H1 (cell line): Measurements from ENCODE around the gene TAS2R30. TPM values are rescaled to one million over a fixed set of nuclear protein-coding genes. Genes with fewer than 3 reads are reported as not detected.

Source experiments
- CTCF ChIA-PET: fragments of 300-600 bp; sonication (Branson Sonifier 250); formaldehyde crosslinking; loops from one replicate; lab custom pipeline; 2021; ENCODE audit not compliant: partially characterized antibody; lab: Charles Lee
- POLR2A ChIA-PET: fragments of 300-600 bp; sonication (Branson Sonifier 250); formaldehyde crosslinking; loops from one replicate; lab custom pipeline; 2021; ENCODE audit warnings: inconsistent platforms; ENCODE audit not compliant: partially characterized antibody; lab: Charles Lee
- DNase-seq, 2 experiments: peaks; one replicate each; pipeline versions ENCODE4 v3.0.0 to v3.0.0-alpha.2; 2010 to 2022; ENCODE audit warnings: low spot score in 2 of 2, low read depth in 1 of 2, mixed read lengths in 1 of 2
- FAIRE-seq: peaks from 2 replicates; lab custom pipeline; 2011; peaks lifted over from hg19 to GRCh38; lab: Jason Lieb, UNC
- H2AFZ ChIP-seq: 2 replicates; pipeline ENCODE4 v1.8.1; 2012; ENCODE audit warnings: low read length, inconsistent platforms
- H2AK5ac ChIP-seq: 2 replicates; pipeline ENCODE4 v1.6.1; 2013; ENCODE audit warnings: low read depth, low read length
- H2BK120ac ChIP-seq: replicated peaks from 2 replicates; pipeline ENCODE3; 2013; ENCODE audit warnings: low read depth, low read length, inconsistent platforms
- H2BK12ac ChIP-seq: 2 replicates; pipeline ENCODE4 v1.6.1; 2013; ENCODE audit warnings: low read depth, low read length
- H2BK15ac ChIP-seq: 2 replicates; pipeline ENCODE4 v1.6.1; 2013; ENCODE audit warnings: low read length
- H2BK20ac ChIP-seq: 2 replicates; pipeline ENCODE4 v1.6.1; 2013; ENCODE audit warnings: low read length
- H2BK5ac ChIP-seq: 2 replicates; pipeline ENCODE4 v1.6.1; 2013; ENCODE audit warnings: low read depth, low read length
- H3K14ac ChIP-seq: 2 replicates; pipeline ENCODE4 v1.6.1; 2013; ENCODE audit warnings: inconsistent platforms; ENCODE audit not compliant: insufficient read length
- H3K18ac ChIP-seq: 2 replicates; pipeline ENCODE4 v1.6.1; 2013; ENCODE audit warnings: low read length; ENCODE audit errors: extremely low read depth
- H3K23ac ChIP-seq: 2 replicates; pipeline ENCODE4 v1.6.1; 2013; ENCODE audit warnings: inconsistent platforms; ENCODE audit not compliant: insufficient read length
- H3K23me2 ChIP-seq: 2 replicates; pipeline ENCODE4 v1.6.1; 2013; ENCODE audit warnings: low read depth, low read length
- H3K27ac ChIP-seq: 2 replicates; pipeline ENCODE4 v1.6.1; 2011; ENCODE audit warnings: low read depth, low read length, inconsistent platforms
- H3K27me3 ChIP-seq, 4 experiments: replicated peaks in 1 of 4; 1 replicate in 1 of 4; 2 replicates in 3 of 4; pipeline versions ENCODE4 v1.6.1 to v1.8.1; 2011 to 2013; ENCODE audit warnings: low read length in 3 of 4, mild to moderate bottlenecking in 3 of 4, inconsistent platforms in 2 of 4, mixed read lengths in 2 of 4, moderate library complexity in 1 of 4; ENCODE audit not compliant: control insufficient read depth in 3 of 4, insufficient read depth in 3 of 4; ENCODE audit errors: extremely low read depth in 1 of 4
- H3K36me3 ChIP-seq, 4 experiments: 2 replicates each; pipeline versions ENCODE4 v1.6.1 to v1.8.1; 2011 to 2013; ENCODE audit warnings: mild to moderate bottlenecking in 4 of 4, low read length in 3 of 4, moderate library complexity in 2 of 4, control low read depth in 1 of 4, inconsistent platforms in 1 of 4; ENCODE audit not compliant: insufficient read depth in 4 of 4, control insufficient read depth in 2 of 4
- H3K4ac ChIP-seq: replicated peaks from 2 replicates; pipeline ENCODE3; 2013; ENCODE audit warnings: low read length, low read depth, mixed read lengths, inconsistent platforms; ENCODE audit not compliant: insufficient read length
- H3K4me1 ChIP-seq, 4 experiments: replicated peaks in 1 of 4; 1 replicate in 1 of 4; 2 replicates in 3 of 4; pipeline versions ENCODE4 v1.6.1 to v1.8.1; 2011 to 2013; ENCODE audit warnings: low read length in 3 of 4, inconsistent platforms in 2 of 4, mixed read lengths in 1 of 4; ENCODE audit not compliant: insufficient read depth in 4 of 4, control insufficient read depth in 3 of 4
- H3K4me2 ChIP-seq, 2 experiments: 2 replicates each; pipeline versions ENCODE4 v1.6.1 to v1.8.1; 2011 to 2013; ENCODE audit warnings: low read depth in 2 of 2, low read length in 2 of 2, control low read depth in 1 of 2, inconsistent platforms in 1 of 2, mild to moderate bottlenecking in 1 of 2; ENCODE audit not compliant: insufficient read depth in 1 of 2
- H3K4me3 ChIP-seq, 4 experiments: fragments of 200-600, 300-600 bp in 1 of 4; sonication (generic), shearing (Covaris generic), sonication (Bioruptor Twin) in 1 of 4; 2 replicates each; pipeline versions ENCODE4 v1.5.1 to v1.8.1; 2011 to 2016; ENCODE audit warnings: low read length in 4 of 4, low read depth in 3 of 4, control low read depth in 2 of 4, inconsistent platforms in 2 of 4, mild to moderate bottlenecking in 2 of 4, mixed read lengths in 1 of 4, moderate library complexity in 1 of 4; ENCODE audit not compliant: insufficient read depth in 2 of 4; ENCODE audit errors: extremely low read depth in 1 of 4
- H3K56ac ChIP-seq: replicated peaks from 2 replicates; pipeline ENCODE3; 2013; ENCODE audit warnings: low read depth, mild to moderate bottlenecking, mixed read lengths, low read length, inconsistent platforms; ENCODE audit not compliant: insufficient read length
- H3K79me1 ChIP-seq: 2 replicates; pipeline ENCODE4 v1.6.1; 2013; ENCODE audit warnings: low read depth, low read length, control low read depth
- H3K79me2 ChIP-seq, 2 experiments: 2 replicates each; pipeline versions ENCODE4 v1.6.1 to v1.8.1; 2012 to 2013; ENCODE audit warnings: low read length in 2 of 2, mild to moderate bottlenecking in 2 of 2, inconsistent platforms in 1 of 2; ENCODE audit not compliant: insufficient read depth in 2 of 2, control insufficient read depth in 1 of 2
- H3K9ac ChIP-seq, 4 experiments: replicated peaks in 1 of 4; 1 replicate in 1 of 4; 2 replicates in 3 of 4; pipeline versions ENCODE4 v1.6.1 to v1.8.1; 2011 to 2013; ENCODE audit warnings: low read depth in 3 of 4, low read length in 3 of 4, control low read depth in 2 of 4, mild to moderate bottlenecking in 2 of 4, moderate library complexity in 2 of 4, inconsistent platforms in 1 of 4; ENCODE audit errors: extremely low read depth in 1 of 4
- H3K9me3 ChIP-seq, 2 experiments: 2 replicates each; pipeline versions ENCODE4 v1.6.1 to v1.8.1; 2012 to 2013; ENCODE audit warnings: mild to moderate bottlenecking in 2 of 2, moderate library complexity in 2 of 2, control low read depth in 1 of 2, inconsistent platforms in 1 of 2, low read depth in 1 of 2, low read length in 1 of 2, mixed read lengths in 1 of 2; ENCODE audit not compliant: insufficient read depth in 2 of 2
- H4K20me1 ChIP-seq, 2 experiments: replicated peaks in 1 of 2; 2 replicates each; pipeline versions ENCODE3 to v1.8.1; 2011 to 2013; ENCODE audit warnings: inconsistent platforms in 2 of 2, low read length in 2 of 2, mild to moderate bottlenecking in 1 of 2; ENCODE audit not compliant: insufficient read depth in 2 of 2, control insufficient read depth in 1 of 2
- H4K5ac ChIP-seq: 2 replicates; pipeline ENCODE4 v1.6.1; 2013; ENCODE audit warnings: low read length, low read depth, mixed read lengths, inconsistent platforms; ENCODE audit not compliant: insufficient read length
- H4K8ac ChIP-seq: 2 replicates; pipeline ENCODE4 v1.8.0; 2013; ENCODE audit warnings: mild to moderate bottlenecking, moderate library complexity, low read length, inconsistent platforms; ENCODE audit not compliant: insufficient read depth; ENCODE audit errors: extremely low read depth
- H4K91ac ChIP-seq: replicated peaks from 2 replicates; pipeline ENCODE3; 2013; ENCODE audit warnings: low read length, mixed read lengths, inconsistent platforms; ENCODE audit not compliant: insufficient read length
- BCL11A ChIP-seq, 2 experiments: IDR thresholded peaks; one replicate each; pipeline ENCODE4 v1.6.1; 2011; ENCODE audit warnings: low read depth in 2 of 2, low read length in 2 of 2, mild to moderate bottlenecking in 2 of 2
- BRCA1 ChIP-seq: IDR thresholded peaks from 2 replicates; pipeline ENCODE4 v1.6.1; 2012; ENCODE audit warnings: low read depth, low read length, improper control_type of control experiment
- EGR1 ChIP-seq: IDR thresholded peaks from 2 replicates; pipeline ENCODE4 v1.6.1; 2011; ENCODE audit warnings: low read depth, low read length, borderline replicate concordance
- EZH2 ChIP-seq: fragments of 200-600 bp; sonication (generic); IDR thresholded peaks from 2 replicates; pipeline ENCODE4 v1.7.1; 2012; ENCODE audit warnings: low read depth, mild to moderate bottlenecking, moderate library complexity, low read length, inconsistent platforms; ENCODE audit not compliant: severe bottlenecking
- GABPA ChIP-seq: IDR thresholded peaks from 2 replicates; pipeline ENCODE4 v1.6.1; 2011; ENCODE audit warnings: mild to moderate bottlenecking, low read length, moderate library complexity, borderline replicate concordance; ENCODE audit not compliant: insufficient read depth
- RXRA ChIP-seq: IDR thresholded peaks from 2 replicates; pipeline ENCODE4 v1.6.1; 2011; ENCODE audit warnings: low read depth, mild to moderate bottlenecking, low read length, moderate library complexity; ENCODE audit not compliant: insufficient read depth
- SP4 ChIP-seq: IDR thresholded peaks from 2 replicates; pipeline ENCODE4 v1.6.1; 2012; ENCODE audit warnings: low read length, inconsistent platforms
- TAF1 ChIP-seq: IDR thresholded peaks from 2 replicates; pipeline ENCODE4 v1.6.1; 2011; ENCODE audit warnings: mild to moderate bottlenecking, low read depth, low read length
- TAF7 ChIP-seq: optimal IDR thresholded peaks from 2 replicates; pipeline ENCODE3; 2011; ENCODE audit warnings: low read depth, mild to moderate bottlenecking, inconsistent platforms, low read length, moderate library complexity, borderline replicate concordance
- TCF12 ChIP-seq: IDR thresholded peaks from 2 replicates; pipeline ENCODE4 v1.6.1; 2011; ENCODE audit warnings: low read depth, mild to moderate bottlenecking, low read length
- TEAD4 ChIP-seq: IDR thresholded peaks from 2 replicates; pipeline ENCODE4 v1.6.1; 2012; ENCODE audit warnings: low read depth, low read length, inconsistent platforms, mixed read lengths
- ZNF274 ChIP-seq: IDR thresholded peaks from 2 replicates; pipeline ENCODE4 v1.7.0; 2012; ENCODE audit warnings: low read length, borderline replicate concordance; ENCODE audit errors: extremely low read depth
- polyA plus RNA-seq, 7 experiments: library from polyadenylated mRNA; depleted of rRNA in 3 of 7; stranded (reverse) in 5 of 7; unstranded in 2 of 7; fragments of >200 nt in 5 of 7; fragments of 200-250 nt in 2 of 7; gene quantifications; 1 replicate in 5 of 7; 2 replicates in 1 of 7; 4 replicates in 1 of 7; pipeline versions ENCODE4 v1.2.1 to v1.2.3, GENCODE V29; 2011 to 2013; ENCODE audit warnings: missing spikeins in 2 of 7, mixed read lengths in 2 of 7
- total RNA-seq: library from RNA; stranded (reverse); fragmentation: NEBNext Ultra II Directional; extraction: Animal tissue kit (Norgen Biotek cat#: 25700); gene quantifications from 2 replicates; pipeline ENCODE4 v1.2.1, GENCODE V29; 2021
- TF ChIP-seq, protein P1 (sequence below): IDR thresholded peaks from 2 replicates; pipeline ENCODE4 v1.6.1; 2011; ENCODE audit warnings: low read length, improper control_type of control experiment

TAS2R30 gene
- total and polyA plus RNA-seq, 2 of the 8 experiments (the other 6 are each of a cell fraction or from before 2014, with no cell fraction given), result 0.33 to 1.0 TPM

DNA sequence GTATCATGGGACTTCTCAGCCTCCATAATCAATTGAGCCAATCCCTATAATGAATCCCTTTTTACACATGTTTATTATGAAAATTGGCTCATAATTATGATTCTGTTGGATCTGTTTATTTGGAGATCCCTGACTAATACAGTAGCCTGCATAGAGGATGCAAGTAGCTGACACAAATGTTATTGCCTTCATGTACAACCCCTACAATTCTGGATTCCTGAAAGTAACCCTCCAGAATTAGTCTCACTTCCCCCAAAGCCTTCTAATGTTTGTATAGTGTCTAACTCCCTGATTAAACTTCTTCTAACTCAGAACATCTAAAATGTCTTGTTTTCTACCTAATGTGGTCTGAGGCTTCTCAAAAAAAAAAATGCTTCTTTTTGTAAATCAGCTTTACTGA, 29.9 kb upstream of the TAS2R30 start:
- H3K4me1 ChIP-seq, result no peaks in the 10 kb centered on the region
- no peak overlapping the region for H3K18ac ChIP-seq
- H3K23ac ChIP-seq, result no peak overlapping the region
- H2BK120ac ChIP-seq, result no peak overlapping the region
- no peaks in the 10 kb centered on the region for H3K9me3 ChIP-seq
- peaks cover 4 to 9% of the 10 kb centered on the region in 2 experiments for H4K20me1 ChIP-seq
- no peak overlapping the region for H4K5ac ChIP-seq
- FAIRE-seq (no peak), DNase-seq (no peak)
- no peak overlapping the region for H2BK12ac ChIP-seq
- no peak overlapping the region for H3K27ac ChIP-seq
- H3K56ac ChIP-seq, result no peak overlapping the region
- peaks cover 7% of the 10 kb centered on the region for H3K79me1 ChIP-seq
- no peak overlapping the region for H2BK20ac ChIP-seq
- no peak overlapping the region for H3K14ac ChIP-seq
- H2AK5ac ChIP-seq, result no peak overlapping the region
- H4K91ac ChIP-seq, result no peak overlapping the region
- ChIA-PET POLR2A (interaction anchor here (0.9 to 1.9 kb wide), 2 partner anchors 13 to 18 kb away, joined by 5 read pairs; no protein-coding TSS in a partner anchor), CTCF (interaction anchor here (0.9 to 1.0 kb wide), 2 partner anchors 24 to 74 kb away, joined by 4 to 5 read pairs; no protein-coding TSS in a partner anchor)
- H3K79me2 ChIP-seq, result peaks cover 21 to 97% of the 10 kb centered on the region in 2 experiments
- H2BK5ac ChIP-seq, result no peak overlapping the region
- H3K4me3 ChIP-seq, result no peak overlapping the region
- H3K27me3 ChIP-seq, result no peaks in the 10 kb centered on the region
- H2BK15ac ChIP-seq, result no peak overlapping the region
- TF ChIP-seq EGR1 (no peak), SP4 (no peak), BRCA1 (no peak), TAF1 (no peak), BCL11A (IDR thresholded peaks at IDR 0.05; ENCODE audit: low read depth in 2 of 2, low read length in 2 of 2) (no peak), GABPA (no peak), TCF12 (no peak), RXRA (no peak), TEAD4 (no peak), ZNF274 (no peak), TAF7 (no peak), EZH2 (no peak)
- TF ChIP-seq, protein P1, sequence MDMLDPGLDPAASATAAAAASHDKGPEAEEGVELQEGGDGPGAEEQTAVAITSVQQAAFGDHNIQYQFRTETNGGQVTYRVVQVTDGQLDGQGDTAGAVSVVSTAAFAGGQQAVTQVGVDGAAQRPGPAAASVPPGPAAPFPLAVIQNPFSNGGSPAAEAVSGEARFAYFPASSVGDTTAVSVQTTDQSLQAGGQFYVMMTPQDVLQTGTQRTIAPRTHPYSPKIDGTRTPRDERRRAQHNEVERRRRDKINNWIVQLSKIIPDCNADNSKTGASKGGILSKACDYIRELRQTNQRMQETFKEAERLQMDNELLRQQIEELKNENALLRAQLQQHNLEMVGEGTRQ, result no peak
- H3K36me3 ChIP-seq, result peaks cover 0 to 15% (median 7%) of the 10 kb centered on the region in 4 experiments; a peak in 5 of 8 replicates
- no peak overlapping the region for H2AFZ ChIP-seq
- H3K23me2 ChIP-seq, result no peaks in the 10 kb centered on the region
- H3K9ac ChIP-seq, result no peak overlapping the region
- no peak overlapping the region for H4K8ac ChIP-seq
- H3K4ac ChIP-seq, result no peak overlapping the region
- H3K4me2 ChIP-seq, result no peak overlapping the region
